Mesangial cell (primary cell): ENCODE results near the gene THSD7B. TPM values are rescaled to one million over a fixed set of nuclear protein-coding genes. Genes with fewer than 3 reads are reported as not detected.

ENCODE experiments used
- total RNA-seq: library from RNA; depleted of rRNA; stranded (reverse); fragments of >200 nt; gene quantifications from 2 replicates; pipeline ENCODE4 v1.2.3, GENCODE V29; 2015

Gene THSD7B, protein sequence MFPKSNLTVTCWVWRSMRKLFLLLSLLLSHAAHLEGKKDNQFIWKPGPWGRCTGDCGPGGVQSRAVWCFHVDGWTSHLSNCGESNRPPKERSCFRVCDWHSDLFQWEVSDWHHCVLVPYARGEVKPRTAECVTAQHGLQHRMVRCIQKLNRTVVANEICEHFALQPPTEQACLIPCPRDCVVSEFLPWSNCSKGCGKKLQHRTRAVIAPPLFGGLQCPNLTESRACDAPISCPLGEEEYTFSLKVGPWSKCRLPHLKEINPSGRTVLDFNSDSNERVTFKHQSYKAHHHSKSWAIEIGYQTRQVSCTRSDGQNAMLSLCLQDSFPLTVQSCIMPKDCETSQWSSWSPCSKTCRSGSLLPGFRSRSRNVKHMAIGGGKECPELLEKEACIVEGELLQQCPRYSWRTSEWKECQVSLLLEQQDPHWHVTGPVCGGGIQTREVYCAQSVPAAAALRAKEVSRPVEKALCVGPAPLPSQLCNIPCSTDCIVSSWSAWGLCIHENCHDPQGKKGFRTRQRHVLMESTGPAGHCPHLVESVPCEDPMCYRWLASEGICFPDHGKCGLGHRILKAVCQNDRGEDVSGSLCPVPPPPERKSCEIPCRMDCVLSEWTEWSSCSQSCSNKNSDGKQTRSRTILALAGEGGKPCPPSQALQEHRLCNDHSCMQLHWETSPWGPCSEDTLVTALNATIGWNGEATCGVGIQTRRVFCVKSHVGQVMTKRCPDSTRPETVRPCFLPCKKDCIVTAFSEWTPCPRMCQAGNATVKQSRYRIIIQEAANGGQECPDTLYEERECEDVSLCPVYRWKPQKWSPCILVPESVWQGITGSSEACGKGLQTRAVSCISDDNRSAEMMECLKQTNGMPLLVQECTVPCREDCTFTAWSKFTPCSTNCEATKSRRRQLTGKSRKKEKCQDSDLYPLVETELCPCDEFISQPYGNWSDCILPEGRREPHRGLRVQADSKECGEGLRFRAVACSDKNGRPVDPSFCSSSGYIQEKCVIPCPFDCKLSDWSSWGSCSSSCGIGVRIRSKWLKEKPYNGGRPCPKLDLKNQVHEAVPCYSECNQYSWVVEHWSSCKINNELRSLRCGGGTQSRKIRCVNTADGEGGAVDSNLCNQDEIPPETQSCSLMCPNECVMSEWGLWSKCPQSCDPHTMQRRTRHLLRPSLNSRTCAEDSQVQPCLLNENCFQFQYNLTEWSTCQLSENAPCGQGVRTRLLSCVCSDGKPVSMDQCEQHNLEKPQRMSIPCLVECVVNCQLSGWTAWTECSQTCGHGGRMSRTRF (N-terminal part only)
- 0.13 TPM in 1 of 2 replicates, not detected in the other for total RNA-seq

GRCh38 chr2:136765256-136766072 lies at the start of gene THSD7B:
THSD7B (plus strand) TSS chr2:136765545; CDS start chr2:136882179, 116,634 bp downstream.

